K562 (cell line): ENCODE measurements around the gene ACER3. TPM values are rescaled to one million over a fixed set of nuclear protein-coding genes. Genes with fewer than 3 reads are reported as not detected.
"Not testable (repeated sequence)": the region's sequence is repeated elsewhere in the genome, so short reads cannot be mapped to it uniquely, and the experiment has no call there.

Experiments used
- ATAC-seq: fragments of 200-7000 bp; cut with Tn5 transposase; 3 replicates; pipeline ENCODE4 v1.9.1; 2020; ENCODE audit warnings: moderate library complexity
- BruUV-seq: library from RNA; stranded (reverse); fragments of 400-500 nt; replicated peaks from 2 replicates; lab custom pipeline; 2021; lab: Mats Ljungman, UMichigan
- CTCF ChIA-PET: fragments of 300-600 bp; formaldehyde crosslinking; extraction: SDS; loops from one replicate; lab custom pipeline; 2021; ENCODE audit warnings: low intra/inter-chr PET ratio; lab: Yijun Ruan, JAX
- POLR2A ChIA-PET: fragments of 300-600, 350-650 bp; sonication (Branson Sonifier 250); formaldehyde crosslinking; extraction: SDS; loops from one replicate; lab custom pipeline; 2021; ENCODE audit warnings: antibody characterized with exemption, inconsistent platforms; lab: Yijun Ruan, JAX
- DNase-seq, 4 experiments: peaks; one replicate each; pipeline versions ENCODE4 v3.0.0 to v3.0.0-alpha.2; 2011 to 2018; ENCODE audit warnings: low spot score in 3 of 4, mixed read lengths in 3 of 4; ENCODE audit errors: extremely low read depth in 1 of 4
- FAIRE-seq: peaks from 2 replicates; lab custom pipeline; 2011; peaks lifted over from hg19 to GRCh38; lab: Jason Lieb, UNC
- H2AFZ ChIP-seq: 2 replicates; pipeline ENCODE4 v1.6.0; 2011; ENCODE audit warnings: low read depth, low read length, control low read depth, inconsistent platforms
- H3K27ac ChIP-seq: fragments of 200-600 bp; 3 replicates; pipeline ENCODE4 v1.8.0; 2011; ENCODE audit warnings: low read depth, mild to moderate bottlenecking, control low read depth, inconsistent platforms, low read length, moderate library complexity, mixed read lengths; ENCODE audit errors: extremely low read depth
- H3K27me3 ChIP-seq, 2 experiments: fragments of 300-600 bp in 1 of 2; 2 replicates in 1 of 2; 3 replicates in 1 of 2; pipeline versions ENCODE4 v1.6.0 to v1.8.0; 2011; ENCODE audit warnings: inconsistent platforms in 2 of 2, low read length in 2 of 2, mild to moderate bottlenecking in 1 of 2, mixed read lengths in 1 of 2, moderate library complexity in 1 of 2; ENCODE audit not compliant: control insufficient read depth in 2 of 2, insufficient read depth in 2 of 2
- H3K36me3 ChIP-seq: fragments of 300-600 bp; 3 replicates; pipeline ENCODE4 v1.8.0; 2011; ENCODE audit warnings: mild to moderate bottlenecking, low read length, inconsistent platforms; ENCODE audit not compliant: control insufficient read depth, insufficient read depth
- H3K4me1 ChIP-seq, 2 experiments: fragments of 200-600 bp in 1 of 2; replicated peaks in 1 of 2; 2 replicates in 1 of 2; 3 replicates in 1 of 2; pipeline versions ENCODE4 v1.5.1 to v1.8.0; 2011; ENCODE audit warnings: inconsistent platforms in 2 of 2, low read length in 2 of 2, mild to moderate bottlenecking in 1 of 2, mixed read lengths in 1 of 2, moderate library complexity in 1 of 2; ENCODE audit not compliant: control insufficient read depth in 2 of 2, insufficient read depth in 2 of 2
- H3K4me2 ChIP-seq: 2 replicates; pipeline ENCODE4 v1.6.1; 2011; ENCODE audit warnings: low read length, control low read depth, inconsistent platforms, mixed read lengths; ENCODE audit not compliant: insufficient read depth
- H3K4me3 ChIP-seq: fragments of 200-600 bp; sonication (generic), shearing (Covaris generic); 2 replicates; pipeline ENCODE4 v1.5.1; 2016; ENCODE audit warnings: control low read depth, inconsistent platforms
- H3K79me2 ChIP-seq: fragments of 200-600 bp; 3 replicates; pipeline ENCODE4 v1.8.0; 2011; ENCODE audit warnings: low read length, inconsistent platforms; ENCODE audit not compliant: control insufficient read depth, insufficient read depth
- H3K9ac ChIP-seq, 2 experiments: 2 replicates each; pipeline versions ENCODE4 v1.6.0 to v1.6.1; 2011; ENCODE audit warnings: low read depth in 2 of 2, low read length in 2 of 2, control low read depth in 1 of 2, inconsistent platforms in 1 of 2, mild to moderate bottlenecking in 1 of 2, mixed read lengths in 1 of 2; ENCODE audit not compliant: insufficient read depth in 1 of 2
- H3K9me1 ChIP-seq: one replicate; pipeline ENCODE4 v1.6.0; 2011; ENCODE audit warnings: inconsistent platforms, mild to moderate bottlenecking, low read length, moderate library complexity; ENCODE audit not compliant: control insufficient read depth, insufficient read depth
- H3K9me3 ChIP-seq: replicated peaks from 2 replicates; pipeline ENCODE4 v1.5.1; 2011; ENCODE audit warnings: low read depth, low read length, inconsistent platforms; ENCODE audit not compliant: control insufficient read depth, insufficient read depth
- H4K20me1 ChIP-seq: replicated peaks from 2 replicates; pipeline ENCODE4 v1.6.1; 2011; ENCODE audit warnings: low read length, inconsistent platforms, mixed read lengths; ENCODE audit not compliant: control insufficient read depth, insufficient read depth
- ARID1B ChIP-seq: fragments of 450-650 bp; IDR thresholded peaks from 2 replicates; pipeline ENCODE4 v1.6.1; 2016; ENCODE audit warnings: antibody characterized with exemption, mild to moderate bottlenecking, inconsistent platforms
- CBFA2T2 ChIP-seq: fragments of 450-650 bp; conservative IDR thresholded peaks from 2 replicates; pipeline ENCODE4 v1.6.1; 2017; ENCODE audit warnings: mild to moderate bottlenecking
- CBFA2T3 ChIP-seq: fragments of 450-650 bp; IDR thresholded peaks from 2 replicates; pipeline ENCODE4 v1.6.1; 2017
- NCOR1 ChIP-seq: fragments of 450-650 bp; IDR thresholded peaks from 2 replicates; pipeline ENCODE4 v1.6.1; 2016; ENCODE audit warnings: mild to moderate bottlenecking, moderate library complexity
- SOX6 ChIP-seq: fragments of 450-650 bp; IDR thresholded peaks from 2 replicates; pipeline ENCODE4 v1.6.1; 2014; ENCODE audit warnings: mild to moderate bottlenecking
- TAL1 ChIP-seq: fragments of 450-650 bp; IDR thresholded peaks from 2 replicates; pipeline ENCODE4 v1.6.1; 2016; ENCODE audit warnings: mild to moderate bottlenecking
- TCF3 ChIP-seq: sonication (generic); formaldehyde crosslinking; IDR thresholded peaks from 2 replicates; pipeline ENCODE4 v1.4.0; 2020; ENCODE audit warnings: mild to moderate bottlenecking, missing genetic modification reagents
- WGBS: fragments of 100-300 bp; shearing (Covaris generic); methylation state at CpG from one replicate; pipeline ENCODE4 v1.1.6; 2016; ENCODE audit warnings: low coverage, mixed read lengths; ENCODE audit not compliant: insufficient coverage; ENCODE audit errors: missing lambda C conversion rate; 5-methylcytosine and 5-hydroxymethylcytosine counted together
- in situ Hi-C: fragments of 300-500 bp; cut with MboI; formaldehyde crosslinking; loops from 4 replicates; pipeline ENCODE4 v1.15.0; 2018; ENCODE audit warnings: inconsistent platforms, mixed read lengths
- intact Hi-C: fragments of 100-400 bp; cut with micrococcal nuclease; formaldehyde crosslinking; loops from 2 replicates; pipeline ENCODE4 v1.14.2; 2022
- polyA plus RNA-seq, 8 experiments: library from polyadenylated mRNA; depleted of rRNA in 4 of 8; stranded (reverse) in 5 of 8; unstranded in 3 of 8; fragments of >200 nt; fragmentation: Nextera tagmentation in 2 of 8; fragmentation: Illumina TruSeq in 1 of 8; extraction: Ambion mirVana in 2 of 8; extraction: Trizol in 1 of 8; gene quantifications; 2 replicates each; pipeline versions ENCODE4 v1.2.1 to v1.2.3, GENCODE V29; 2011 to 2014; ENCODE audit warnings: inconsistent platforms in 1 of 8, missing spikeins in 1 of 8
- total RNA-seq, 7 experiments: library from RNA; depleted of rRNA in 6 of 7; stranded (reverse); fragments of >200 nt in 6 of 7; fragmentation: Illumina TruSeq in 2 of 7; extraction: Trizol in 2 of 7; gene quantifications; 2 replicates each; pipeline versions ENCODE4 v1.2.1 to v1.2.3, GENCODE V29; 2011 to 2021; ENCODE audit warnings: low replicate concordance in 1 of 7

ACER3 gene
- total and polyA plus RNA-seq, 9 of the 15 experiments (the other 6 are each of a cell fraction or from before 2014, with no cell fraction given): 2.0 to 23.8 (median 9.5) TPM

- intact Hi-C loops, H3K4me3 ChIP-seq, H3K9ac ChIP-seq, CTCF ChIA-PET, H3K27ac ChIP-seq, H3K27me3 ChIP-seq, H3K79me2 ChIP-seq, H3K36me3 ChIP-seq, H3K9me3 ChIP-seq, H3K9me1 ChIP-seq, FAIRE-seq, ATAC-seq, in situ Hi-C loops, H4K20me1 ChIP-seq, DNase-seq, BruUV-seq, H2AFZ ChIP-seq: not testable (repeated sequence)
- H3K4me2 ChIP-seq: peak overlapping the region; percentile 22; the same call in 1 of the 2 replicates
- H3K4me1 ChIP-seq: peaks cover 0 to 16% of the 10 kb centered on the region in 2 experiments; a peak in 3 of 5 replicates
- WGBS: 3% methylated on average over 6 of the region's 6 CpGs
- POLR2A ChIA-PET: interaction anchor here (0.6 to 1.2 kb wide), 4 partner anchors 10 to 120 kb away, joined by 4 read pairs; no protein-coding TSS in a partner anchor
- TF ChIP-seq NCOR1: 0 out of 2 replicates have a peak, but pooled peaks have one; percentile 9
- peak; percentile 45 for TF ChIP-seq ARID1B
- peak; percentile 43; the same call in 1 of the 2 replicates for TF ChIP-seq CBFA2T2
- peak; percentile 35 for TF ChIP-seq TCF3 (CRISPR knock-in tag)
- TF ChIP-seq TAL1: peak; percentile 51; the same call in 1 of the 2 replicates
- TF ChIP-seq CBFA2T3: peak; percentile 68
- peak; percentile 35; the same call in 1 of the 2 replicates for TF ChIP-seq SOX6
These were observed 40.9 kb downstream of the ACER3 start for GRCh38 chr11:76901622-76902021.
